K562 (cell line): ENCODE measurements around the gene ZNF649. TPM values are rescaled to one million over a fixed set of nuclear protein-coding genes. Genes with fewer than 3 reads are reported as not detected.
A peak's percentile ranks its signal among the peaks of the same experiment; 100 is the strongest.

Source experiments
- AFF4 ChIP-seq: sonication (generic); formaldehyde crosslinking; IDR thresholded peaks from 2 replicates; pipeline ENCODE4 v1.8.0; 2023; ENCODE audit warnings: mild to moderate bottlenecking, missing genetic modification reagents
- ATF1 ChIP-seq, 2 experiments: fragments of 450-650 bp in 1 of 2; IDR thresholded peaks; 2 replicates each; pipeline ENCODE4 v1.6.1; 2016; ENCODE audit warnings: missing compliant biosample characterization in 1 of 2, missing genetic modification characterization in 1 of 2
- CLOCK ChIP-seq: fragments of 250-450 bp; sonication (Bioruptor Pico); IDR thresholded peaks from 2 replicates; pipeline ENCODE4 v1.4.0; 2020; ENCODE audit warnings: mild to moderate bottlenecking, moderate library complexity, borderline replicate concordance
- CREB5 ChIP-seq: fragments of 250-450 bp; sonication (Bioruptor Pico); IDR thresholded peaks from 2 replicates; pipeline ENCODE4 v1.5.0; 2020; ENCODE audit warnings: mild to moderate bottlenecking
- ELF1 ChIP-seq: fragments of 200-800 bp; sonication (Bioruptor generic); IDR thresholded peaks from 2 replicates; pipeline ENCODE4 v1.6.1; 2016; ENCODE audit warnings: missing genetic modification characterization, missing compliant biosample characterization
- KAT2B ChIP-seq: IDR thresholded peaks from one replicate; pipeline ENCODE4 v1.6.1; 2012; ENCODE audit warnings: low read depth, mild to moderate bottlenecking, control low read depth, inconsistent platforms, low read length, moderate library complexity
- KDM5B ChIP-seq: fragments of 200-600 bp; sonication (generic); IDR thresholded peaks from 2 replicates; pipeline ENCODE4 v1.6.1; 2012; ENCODE audit warnings: low read depth, mild to moderate bottlenecking, moderate library complexity, low read length, control low read depth, inconsistent platforms; ENCODE audit not compliant: insufficient replicate concordance
- NFE2 ChIP-seq: IDR thresholded peaks from 2 replicates; pipeline ENCODE4 v1.6.1; 2014; ENCODE audit warnings: antibody characterized with exemption, low read depth
- PHTF2 ChIP-seq: fragments of 250-450 bp; sonication (Bioruptor Pico); IDR thresholded peaks from 2 replicates; pipeline ENCODE4 v1.5.0; 2021; ENCODE audit warnings: mild to moderate bottlenecking
- TBP ChIP-seq: optimal IDR thresholded peaks from 2 replicates; pipeline ENCODE3; 2011; ENCODE audit warnings: low read depth, low read length, improper control_type of control experiment
- ZBTB9 ChIP-seq: fragments of 450-650 bp; formaldehyde crosslinking; IDR thresholded peaks from 2 replicates; pipeline ENCODE4 v1.4.0; 2020; ENCODE audit warnings: mild to moderate bottlenecking, moderate library complexity
- ZNF175 ChIP-seq: fragments of 200-800 bp; sonication (Bioruptor generic); IDR thresholded peaks from 2 replicates; pipeline ENCODE4 v1.6.1; 2016; ENCODE audit warnings: low read depth, mild to moderate bottlenecking, missing genetic modification characterization, missing compliant biosample characterization
- ZNF212 ChIP-seq: fragments of 450-650 bp; formaldehyde crosslinking; IDR thresholded peaks from 2 replicates; pipeline ENCODE4 v1.4.0; 2020; ENCODE audit warnings: mild to moderate bottlenecking
- ZNF253 ChIP-seq: fragments of 250-450 bp; sonication (Bioruptor Pico); conservative IDR thresholded peaks from 2 replicates; pipeline ENCODE4 v1.6.1; 2021; ENCODE audit warnings: mild to moderate bottlenecking
- ZNF507 ChIP-seq: conservative IDR thresholded peaks from 2 replicates; pipeline ENCODE4 v1.6.1; 2017; ENCODE audit warnings: missing genetic modification characterization, missing compliant biosample characterization
- ZNF589 ChIP-seq: fragments of 200-800 bp; sonication (Bioruptor generic); IDR thresholded peaks from 2 replicates; pipeline ENCODE4 v1.6.1; 2016; ENCODE audit warnings: low read depth, missing genetic modification characterization, missing compliant biosample characterization
- ZNF778 ChIP-seq: fragments of 450-650 bp; formaldehyde crosslinking; IDR thresholded peaks from 2 replicates; pipeline ENCODE4 v1.4.0; 2020; ENCODE audit warnings: mild to moderate bottlenecking, moderate library complexity
- polyA plus RNA-seq, 8 experiments: library from polyadenylated mRNA; depleted of rRNA in 4 of 8; stranded (reverse) in 5 of 8; unstranded in 3 of 8; fragments of >200 nt; fragmentation: Nextera tagmentation in 2 of 8; fragmentation: Illumina TruSeq in 1 of 8; extraction: Ambion mirVana in 2 of 8; extraction: Trizol in 1 of 8; gene quantifications; 2 replicates each; pipeline versions ENCODE4 v1.2.1 to v1.2.3, GENCODE V29; 2011 to 2014; ENCODE audit warnings: inconsistent platforms in 1 of 8, missing spikeins in 1 of 8
- total RNA-seq, 7 experiments: library from RNA; depleted of rRNA in 6 of 7; stranded (reverse); fragments of >200 nt in 6 of 7; fragmentation: Illumina TruSeq in 2 of 7; extraction: Trizol in 2 of 7; gene quantifications; 2 replicates each; pipeline versions ENCODE4 v1.2.1 to v1.2.3, GENCODE V29; 2011 to 2021; ENCODE audit warnings: low replicate concordance in 1 of 7

Gene ZNF649
- total and polyA plus RNA-seq, 9 of the 15 experiments (the other 6 are each of a cell fraction or from before 2014, with no cell fraction given) = 1.4 to 14.9 (median 8.3) TPM

GRCh38 chr19:51904331-51905165 lies at the start of gene ZNF649 (continued):
- TF ChIP-seq ZNF778 (no peak), AFF4 (CRISPR knock-in tag) (0 out of 2 replicates have a peak, but pooled peaks have one; percentile 25), ZBTB9 (CRISPR knock-in tag) (0 out of 2 replicates have a peak, but pooled peaks have one; percentile 59), KDM5B (peak; percentile 77), ZNF507 (tag) (no peak), KAT2B (no peak), PHTF2 (no peak), ZNF175 (peak; percentile 82; the same call in 1 of the 2 replicates), ZNF212 (CRISPR knock-in tag) (no peak), ZNF589 (no peak), CREB5 (no peak), NFE2 (no peak), CLOCK (CRISPR knock-in tag) (no peak), ATF1 (CRISPR knock-in tag; IDR thresholded peaks at IDR 0.05) (no peak), ATF1 (tag; IDR thresholded peaks at IDR 0.05) (peak; percentile 70), ZNF253 (CRISPR knock-in tag) (no peak), TBP (peak; percentile 69), ELF1 (no peak)
